ENCODE data around the gene NCCRP1.

DNA sequence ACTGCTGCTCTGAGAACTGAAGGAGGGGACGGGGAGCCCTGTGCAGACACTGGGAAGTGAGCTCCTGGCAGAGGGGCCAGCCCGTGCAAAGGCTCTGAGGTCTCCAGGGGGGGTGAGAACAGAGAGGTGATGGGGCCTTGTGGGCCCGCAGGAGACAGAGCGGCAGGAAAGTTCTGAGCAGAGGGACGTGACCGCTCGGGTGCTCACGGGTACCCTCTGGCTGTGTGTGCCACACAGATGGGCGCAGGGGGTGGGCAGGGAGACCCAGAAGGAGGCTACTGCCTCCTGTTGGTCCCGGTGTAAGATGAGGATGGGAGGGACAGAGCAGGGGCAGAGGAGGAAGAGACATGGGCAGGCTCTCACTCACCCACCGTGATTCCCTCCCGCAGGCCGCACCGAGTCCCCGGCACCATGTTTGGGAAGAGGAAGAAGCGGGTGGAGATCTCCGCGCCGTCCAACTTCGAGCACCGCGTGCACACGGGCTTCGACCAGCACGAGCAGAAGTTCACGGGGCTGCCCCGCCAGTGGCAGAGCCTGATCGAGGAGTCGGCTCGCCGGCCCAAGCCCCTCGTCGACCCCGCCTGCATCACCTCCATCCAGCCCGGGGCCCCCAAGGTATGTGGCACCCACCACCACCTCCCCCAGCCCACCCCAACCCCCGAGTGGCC, 27.5 kb upstream of the NCCRP1 start:
- TF ChIP-seq EZH2 (IDR thresholded peaks at IDR 0.05; ENCODE audit: borderline replicate concordance, low read length), result no peak
- TF ChIP-seq CTCF (conservative IDR thresholded peaks at IDR 0.05 in 1 of 2, IDR thresholded peaks at IDR 0.05 in 1 of 2; ENCODE audit: extremely low read depth in 1 of 2, insufficient read depth in 1 of 2, low read depth in 1 of 2, low read length in 2 of 2), result no peak
